Skeletal muscle tissue (tissue), 4 donors: ENCODE results near the gene SLC34A3. TPM values are rescaled to one million over a fixed set of nuclear protein-coding genes. Genes with fewer than 3 reads are reported as not detected.

Experiments used
- H3K27ac ChIP-seq: one replicate; pipeline ENCODE4 v1.7.0; 2013; ENCODE audit warnings: mild to moderate bottlenecking, low read depth, low read length, inconsistent platforms
- H3K27me3 ChIP-seq, 3 donors: one replicate each; pipeline ENCODE4 v1.7.0; 2013; ENCODE audit warnings: low read length in 3 of 3; ENCODE audit not compliant: control insufficient read depth in 3 of 3, insufficient read depth in 3 of 3
- H3K36me3 ChIP-seq, 3 donors: one replicate each; pipeline ENCODE4 v1.7.0; 2013; ENCODE audit warnings: low read length in 3 of 3; ENCODE audit not compliant: control insufficient read depth in 3 of 3, insufficient read depth in 3 of 3
- H3K4me1 ChIP-seq, 3 donors: one replicate each; pipeline ENCODE4 v1.7.0; 2013; ENCODE audit warnings: low read length in 3 of 3, mild to moderate bottlenecking in 3 of 3; ENCODE audit not compliant: control insufficient read depth in 3 of 3, insufficient read depth in 3 of 3
- H3K4me3 ChIP-seq, 3 donors: one replicate each; pipeline ENCODE4 v1.7.0; 2013; ENCODE audit warnings: low read length in 3 of 3
- H3K9ac ChIP-seq, 3 donors: one replicate each; pipeline ENCODE4 v1.7.0; 2013; ENCODE audit warnings: low read length in 3 of 3, mild to moderate bottlenecking in 3 of 3, moderate library complexity in 2 of 3, low read depth in 1 of 3
- H3K9me3 ChIP-seq, 3 donors: one replicate each; pipeline ENCODE4 v1.7.0; 2013; ENCODE audit warnings: low read length in 3 of 3; ENCODE audit not compliant: control insufficient read depth in 3 of 3
- total RNA-seq: library from RNA; depleted of rRNA; stranded (reverse); fragments of >200 nt; gene quantifications from one replicate; pipeline ENCODE4 v1.2.3, GENCODE V29; 2014
- donor health status: Osteomylitis.

The SLC34A3 gene
- total RNA-seq, 1 donor from 2014 or later, result not detected

DNA sequence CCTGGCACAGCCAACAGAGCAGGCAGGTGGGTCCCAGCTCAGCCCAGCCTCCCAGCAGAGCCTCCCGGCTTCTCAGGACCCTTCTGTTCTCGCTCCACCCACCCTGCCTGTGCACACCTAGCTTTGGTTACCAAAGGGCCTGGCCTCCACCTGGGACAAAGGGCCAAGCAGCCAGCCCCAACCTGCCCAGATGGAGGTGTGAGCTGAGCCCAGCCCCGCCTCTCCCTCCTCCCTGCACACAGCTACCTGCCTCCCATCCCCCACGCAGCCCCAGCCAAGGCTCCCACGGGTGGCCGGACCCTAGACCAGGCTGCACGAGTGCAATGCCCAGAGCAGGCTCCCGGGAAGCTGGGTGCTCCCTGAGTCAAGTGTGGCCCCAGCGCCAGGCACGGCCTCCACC, 35.8 kb upstream of the SLC34A3 start:
- Histone ChIP-seq H3K9ac (peak overlapping the region in 2 of 3 donors; percentile 14 to 71), H3K4me1 (peaks cover 24 to 75% (median 65%) of the 10 kb centered on the region in 3 donors), H3K36me3 (peaks cover 15 to 16% (median 16%) of the 10 kb centered on the region in 3 donors), H3K4me3 (no peak overlapping the region), H3K27me3 (no peaks in the 10 kb centered on the region), H3K9me3 (no peaks in the 10 kb centered on the region), H3K27ac (no peak overlapping the region)

DNA sequence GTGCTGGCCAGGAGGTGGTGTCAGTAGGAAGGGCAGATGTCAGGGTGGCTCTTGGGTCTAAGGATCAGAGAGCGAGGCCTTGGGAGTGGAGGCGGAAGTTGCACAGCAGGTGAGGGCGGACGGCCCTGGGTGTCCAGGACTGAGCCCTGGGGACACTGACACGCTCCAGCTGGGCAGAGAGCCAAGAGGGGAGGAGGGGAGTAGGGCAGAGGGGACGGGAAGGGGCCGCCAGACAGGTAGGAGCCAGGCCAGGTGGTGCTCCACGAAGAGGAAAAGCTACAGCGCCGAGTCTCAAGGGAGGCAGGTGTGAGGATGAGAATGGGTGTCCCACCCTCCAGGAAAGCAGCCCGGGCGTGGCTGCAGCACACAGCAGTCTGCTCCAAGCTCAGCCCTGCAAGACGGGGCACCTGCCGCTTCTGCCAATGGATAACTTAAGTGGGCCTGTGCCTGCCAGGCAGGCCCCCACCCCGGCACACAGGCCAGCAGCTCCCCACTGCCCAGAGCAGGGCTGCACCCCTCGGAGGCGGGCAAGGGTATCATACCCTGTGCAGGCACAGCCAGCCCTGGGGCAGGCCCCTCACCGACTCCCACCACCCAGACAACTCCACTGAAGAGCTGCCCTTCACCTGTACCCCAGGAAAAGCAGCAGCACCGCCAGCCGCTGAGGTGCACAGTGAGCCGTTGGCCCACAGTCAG, 35.0 kb upstream of the SLC34A3 start:
- Histone ChIP-seq H3K4me3 (no peak overlapping the region), H3K27ac (no peak overlapping the region), H3K4me1 (peaks cover 17 to 67% (median 59%) of the 10 kb centered on the region in 3 donors), H3K27me3 (no peaks in the 10 kb centered on the region), H3K36me3 (peaks cover 8 to 10% (median 8%) of the 10 kb centered on the region in 3 donors), H3K9me3 (no peaks in the 10 kb centered on the region), H3K9ac (no peak overlapping the region)

DNA sequence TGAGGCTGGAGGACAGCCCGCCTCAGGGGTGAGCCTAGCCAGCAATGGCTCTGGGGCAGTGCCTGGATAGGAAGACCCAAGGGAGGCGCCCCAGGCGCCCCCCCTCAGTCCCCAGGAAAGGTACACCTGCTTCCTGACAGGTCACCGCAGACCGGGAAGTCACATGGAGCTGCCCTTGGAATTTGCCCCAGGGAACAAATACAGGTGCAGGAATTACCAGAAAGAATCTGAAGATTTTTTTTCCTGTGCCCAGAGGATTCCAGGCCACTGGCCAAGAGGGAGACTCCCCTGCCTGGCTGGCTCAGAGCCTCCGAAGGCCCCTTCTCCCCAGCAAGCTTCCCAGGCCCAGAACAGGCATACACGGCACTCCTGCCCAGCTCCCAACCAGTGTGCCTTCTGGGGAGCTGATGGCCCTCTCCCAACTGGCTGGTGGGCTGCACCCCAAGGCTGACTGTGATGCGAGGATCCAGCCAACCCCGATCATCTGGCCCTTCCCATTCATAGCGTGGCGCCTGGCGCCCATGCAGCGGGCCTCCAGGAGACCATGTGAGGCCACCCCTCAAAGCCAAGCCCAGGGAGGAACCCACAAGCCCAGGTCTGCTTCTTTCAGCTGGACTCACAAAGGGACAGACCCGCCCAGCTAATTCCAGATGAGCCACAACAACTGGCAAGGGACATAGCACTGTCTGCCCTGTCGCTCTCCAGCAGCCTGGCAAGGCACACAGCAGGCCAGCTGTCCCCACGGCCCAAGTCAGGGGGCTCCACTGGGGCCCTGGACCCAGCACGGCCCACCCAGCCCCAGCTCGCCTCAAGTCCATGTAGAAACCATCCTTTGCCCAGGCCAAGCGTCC, 32.4 kb upstream of the SLC34A3 start:
- Histone ChIP-seq H3K9ac (peak overlapping the region; percentile 20 to 70 (median 32)), H3K27ac (no peak overlapping the region), H3K4me3 (no peak overlapping the region)

DNA sequence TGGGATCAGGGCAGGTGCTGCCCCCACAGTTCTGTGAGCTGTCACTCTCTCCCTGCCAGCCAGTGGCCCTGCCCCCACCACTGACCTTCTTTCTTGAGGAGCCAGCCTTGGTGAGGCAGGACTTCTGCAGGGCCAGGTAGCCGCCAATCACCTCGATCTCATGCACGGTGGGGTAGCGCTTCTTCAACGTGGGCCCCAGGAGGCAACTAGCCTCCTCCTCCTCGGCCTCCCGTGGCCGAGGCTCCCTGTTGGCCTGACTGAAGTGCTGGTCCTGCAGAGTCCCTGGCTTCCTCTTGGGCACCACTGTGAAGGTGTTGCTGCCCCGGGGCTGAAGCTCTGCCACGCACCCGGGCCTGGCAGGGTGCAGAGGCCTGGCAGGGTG, 31.8 kb upstream of the SLC34A3 start:
- H3K4me1 ChIP-seq, result peaks cover 42 to 83% (median 79%) of the 10 kb centered on the region in 3 donors
- H3K36me3 ChIP-seq, result no peaks in the 10 kb centered on the region
- peak overlapping the region in 1 of 3 donors; percentile 32 for H3K4me3 ChIP-seq
- no peak overlapping the region for H3K27ac ChIP-seq
- no peaks in the 10 kb centered on the region for H3K27me3 ChIP-seq
- H3K9ac ChIP-seq, result peak overlapping the region; percentile 20 to 70 (median 32)
- no peaks in the 10 kb centered on the region for H3K9me3 ChIP-seq

More for the DNA sequence above, 32.4 kb upstream of the SLC34A3 start:
- Histone ChIP-seq H3K9me3 (no peaks in the 10 kb centered on the region), H3K36me3 (no peaks in the 10 kb centered on the region), H3K27me3 (no peaks in the 10 kb centered on the region), H3K4me1 (peaks cover 35 to 80% (median 77%) of the 10 kb centered on the region in 3 donors)

DNA sequence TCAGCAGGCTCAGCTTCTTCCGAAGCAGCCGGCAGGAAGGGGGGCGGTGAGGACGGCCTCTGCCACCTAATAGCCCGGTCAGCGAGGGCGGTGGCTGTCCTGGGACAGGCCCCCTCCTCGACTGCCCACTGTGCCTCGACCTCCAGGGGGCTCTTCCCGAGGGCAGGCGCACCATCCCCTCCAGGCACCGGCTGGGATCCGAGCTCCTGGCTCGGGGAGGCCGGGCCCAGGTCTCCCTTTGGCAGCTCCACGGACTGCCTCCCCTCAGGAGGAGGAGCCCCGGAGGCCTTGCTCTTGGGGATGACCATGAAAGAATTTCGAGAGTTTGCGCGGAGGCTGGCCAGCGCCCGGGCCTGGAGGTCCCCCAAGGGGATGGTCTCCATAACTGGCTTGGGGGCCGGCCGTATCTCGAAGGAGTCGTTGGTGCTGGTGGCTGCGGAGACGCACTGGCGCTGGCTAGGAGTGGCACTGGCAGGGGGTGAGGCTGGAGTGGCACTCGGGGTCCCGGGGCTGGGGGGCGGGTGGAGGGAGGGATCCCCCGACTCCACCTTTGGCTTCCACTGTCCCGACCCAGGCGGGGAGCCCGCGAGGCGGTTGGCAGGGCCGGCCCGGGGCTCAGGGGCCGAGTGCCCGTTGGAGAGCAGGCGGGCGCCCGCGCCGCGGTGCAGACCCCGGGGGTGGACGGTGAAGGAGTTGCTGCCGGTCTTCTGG, 31.1 kb upstream of the SLC34A3 start:
- H3K36me3 ChIP-seq, result no peaks in the 10 kb centered on the region
- H3K27ac ChIP-seq, result no peak overlapping the region
- peaks cover 48 to 83% (median 79%) of the 10 kb centered on the region in 3 donors for H3K4me1 ChIP-seq
- H3K27me3 ChIP-seq, result no peaks in the 10 kb centered on the region
- no peaks in the 10 kb centered on the region for H3K9me3 ChIP-seq
- peak overlapping the region in 2 of 3 donors; percentile 32 to 35 for H3K4me3 ChIP-seq
- H3K9ac ChIP-seq, result peak overlapping the region; percentile 32 to 70 (median 57)

DNA sequence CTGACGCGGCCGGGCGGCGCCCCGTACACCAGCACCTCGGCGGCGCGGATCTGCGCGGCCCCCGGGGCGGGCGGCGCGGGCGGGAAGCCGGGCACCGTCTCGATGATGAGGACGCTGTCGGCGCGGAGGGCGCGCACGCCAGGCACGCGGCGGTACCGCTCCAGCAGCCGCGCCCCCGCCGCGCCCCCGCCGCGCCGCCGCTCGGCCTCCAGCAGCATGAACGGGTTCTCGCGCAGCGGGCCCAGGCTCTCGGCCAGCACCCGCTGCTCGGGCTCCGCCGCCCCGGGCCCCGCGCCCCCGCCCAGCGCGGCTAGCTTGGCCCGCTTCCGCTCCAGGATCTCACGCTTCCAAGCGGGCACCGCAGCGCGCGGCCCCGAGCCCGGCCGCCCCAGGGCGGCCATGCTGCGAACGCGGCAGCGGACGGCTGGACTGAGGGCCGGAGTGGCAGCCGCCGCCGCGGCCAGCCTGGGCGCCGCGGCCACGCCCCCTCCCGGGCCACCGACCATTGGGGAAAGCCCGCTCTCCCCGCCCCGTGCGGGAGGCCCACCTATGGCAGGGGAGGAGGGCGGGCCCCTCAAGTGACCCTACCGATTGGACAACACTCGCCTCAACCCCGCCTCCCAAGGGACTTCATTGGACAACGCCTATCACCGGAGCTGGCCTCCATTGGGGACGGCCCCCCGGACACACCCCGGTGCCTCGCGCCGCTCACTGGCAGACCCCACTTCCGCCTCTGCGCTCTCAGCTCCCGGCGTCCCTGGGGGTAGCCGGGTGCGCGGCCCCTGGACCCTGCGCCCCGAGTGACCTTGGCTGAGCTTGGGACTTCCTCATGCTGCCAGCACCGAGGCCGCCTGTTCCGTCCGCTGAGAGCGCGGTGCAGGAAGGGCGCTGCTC, 30.1 kb upstream of the SLC34A3 start, which contains the start of gene TPRN:
TPRN (minus strand) TSS at position 431 of the 894 bp plus-strand sequence; CDS start at position 401, 30 bp downstream.
- peak within 1 kb of the TSS; percentile 63 to 88 (median 72) for H3K9ac ChIP-seq
- H3K4me1 ChIP-seq, result peaks cover 54 to 80% (median 75%) of the 10 kb centered on the region in 3 donors
- no peaks in the 10 kb centered on the region for H3K27me3 ChIP-seq
- H3K4me3 ChIP-seq, result peak within 1 kb of the TSS; percentile 72 to 87 (median 83)
- H3K9me3 ChIP-seq, result no peaks in the 10 kb centered on the region
- no peaks in the 10 kb centered on the region for H3K36me3 ChIP-seq
- peak within 1 kb of the TSS; percentile 66 for H3K27ac ChIP-seq

DNA sequence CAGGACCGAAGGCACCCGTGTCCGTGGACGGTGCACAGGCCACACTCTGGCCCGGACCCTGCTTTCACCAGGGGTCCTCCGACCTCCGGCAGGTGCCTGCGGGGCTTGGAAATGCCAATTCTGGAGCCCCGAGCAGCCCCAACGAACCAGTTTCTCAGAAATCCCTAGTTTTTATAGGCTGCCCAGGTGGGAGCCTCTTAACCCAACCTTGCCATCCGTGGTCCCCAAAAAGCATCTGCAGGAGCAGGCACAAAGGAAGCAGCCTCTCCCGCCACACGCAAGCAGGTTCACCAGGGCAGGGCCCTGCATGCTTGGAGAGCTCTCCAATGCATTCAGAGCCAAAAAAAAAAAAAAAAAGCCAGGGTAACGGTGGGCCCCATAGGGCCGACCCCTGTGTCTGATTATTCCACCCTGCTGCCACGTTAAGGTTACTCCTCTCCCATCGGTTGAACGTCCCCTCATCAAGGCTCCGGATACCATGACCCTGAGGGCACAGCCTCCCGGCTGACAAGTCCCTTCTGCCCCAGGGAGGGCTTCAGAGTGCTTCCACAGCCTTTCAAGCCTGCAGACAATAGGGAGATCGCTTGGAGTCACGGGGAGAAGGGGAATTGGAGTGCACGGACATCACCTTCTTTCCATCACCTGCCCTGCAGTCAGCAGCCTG, 29.4 kb upstream of the SLC34A3 start:
- Histone ChIP-seq H3K36me3 (no peaks in the 10 kb centered on the region), H3K9me3 (no peaks in the 10 kb centered on the region), H3K4me1 (peaks cover 60 to 80% (median 75%) of the 10 kb centered on the region in 3 donors), H3K9ac (peak overlapping the region; percentile 63 to 88 (median 72)), H3K27ac (peak overlapping the region; percentile 66), H3K4me3 (peak overlapping the region; percentile 72 to 87 (median 83)), H3K27me3 (no peaks in the 10 kb centered on the region)

DNA sequence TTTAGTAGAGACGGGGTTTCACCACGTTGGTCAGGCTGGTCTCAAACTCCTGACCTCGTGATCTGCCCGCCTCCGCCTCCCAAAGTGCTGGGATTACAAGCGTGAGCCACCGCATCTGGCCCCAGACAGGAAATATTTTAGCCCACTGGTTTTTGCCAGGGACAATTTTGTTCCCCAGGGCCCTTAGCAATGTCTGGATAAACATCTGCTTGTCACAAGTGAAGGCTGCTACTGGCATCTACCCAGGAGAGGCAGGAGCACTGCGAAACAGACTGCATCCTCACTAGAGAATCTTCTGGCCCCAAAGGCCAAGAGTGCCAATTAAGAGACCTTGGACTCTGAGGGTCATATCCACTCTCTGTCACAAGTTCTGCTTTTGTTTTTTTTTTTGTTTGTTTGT, 27.7 kb upstream of the SLC34A3 start:
- Histone ChIP-seq H3K9me3 (no peaks in the 10 kb centered on the region), H3K4me3 (no peak overlapping the region), H3K4me1 (peaks cover 67 to 79% (median 68%) of the 10 kb centered on the region in 3 donors), H3K27me3 (no peaks in the 10 kb centered on the region), H3K36me3 (peaks cover 0 to 7% (median 3%) of the 10 kb centered on the region in 3 donors), H3K27ac (no peak overlapping the region), H3K9ac (peak overlapping the region in 1 of 3 donors; percentile 8)
